Measurements from ENCODE around the gene AMD1. TPM values are rescaled to one million over a fixed set of nuclear protein-coding genes. Genes with fewer than 3 reads are reported as not detected.
A peak's percentile ranks its signal among the peaks of the same experiment; 100 is the strongest.

AMD1 gene
- total and polyA plus RNA-seq, 12 donors, result 34.2 to 101 (median 53.3) TPM

DNA sequence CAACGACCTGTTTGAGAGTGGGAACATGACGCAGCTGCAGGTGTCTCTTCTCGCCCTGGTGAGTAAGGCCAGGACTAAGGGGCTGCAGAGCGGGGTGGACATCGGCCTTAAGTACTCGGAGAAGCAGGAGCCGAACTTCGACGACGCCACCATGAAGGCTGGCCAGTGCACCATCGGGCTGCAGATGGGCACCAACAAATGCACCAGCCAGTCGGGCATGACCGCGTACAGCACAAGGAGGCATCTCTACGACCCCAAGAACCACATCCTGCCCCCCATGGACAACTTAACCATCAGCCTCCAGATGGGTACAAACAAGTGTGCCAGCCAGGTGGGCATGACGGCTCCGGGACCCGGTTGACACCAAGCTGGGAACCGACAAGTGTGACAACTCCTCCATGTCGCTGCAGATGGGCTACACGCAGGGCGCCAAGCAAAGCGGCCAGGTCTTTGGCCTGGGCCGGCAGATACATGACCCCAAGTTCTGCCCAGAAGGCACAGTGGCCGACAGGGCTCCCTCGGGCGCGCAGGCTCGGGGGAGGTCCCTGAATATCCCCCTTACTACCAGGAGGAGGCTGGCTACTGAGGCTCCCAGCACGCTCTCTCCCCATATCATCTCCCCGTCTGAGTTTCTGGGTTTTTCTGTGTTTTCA is 15.9 kb upstream of the AMD1 start:
- intact Hi-C loops (cut with DNase I), result no loop called here
- peak in 1 of 8 donors; percentile 38 for ATAC-seq

GRCh38 chr6:110859335-110859792 is 15.2 kb upstream of the AMD1 start:
- H3K4me3 ChIP-seq, result peak overlapping the region in 1 of 10 donors; percentile 36
- no peaks in the 10 kb centered on the region for H3K36me3 ChIP-seq
- ATAC-seq (peak in 3 of 8 donors; percentile 33 to 48 (median 44)), DNase-seq (peak in 1 of 2 donors; percentile 22)
- 84% methylated on average over 12 of the region's 12 CpGs for WGBS, 2 donors
- no peaks in the 10 kb centered on the region for H3K27me3 ChIP-seq
- H3K9me3 ChIP-seq, result no peaks in the 10 kb centered on the region
- peaks cover 0 to 6% (median 0%) of the 10 kb centered on the region in 9 donors for H3K4me1 ChIP-seq
- peak overlapping the region in 1 of 10 donors; percentile 86 for H3K27ac ChIP-seq
- TF ChIP-seq CTCF (IDR thresholded peaks at IDR 0.05), result no peak
- intact Hi-C loops (cut with DNase I), result no loop called here

More for the DNA sequence above, 15.9 kb upstream of the AMD1 start:
- DNase-seq, result no peak
- H3K36me3 ChIP-seq, result no peaks in the 10 kb centered on the region
- no peaks in the 10 kb centered on the region for H3K27me3 ChIP-seq
- H3K4me3 ChIP-seq, result peak overlapping the region in 1 of 10 donors; percentile 36
- peak overlapping the region in 1 of 10 donors; percentile 86 for H3K27ac ChIP-seq
- no peak for TF ChIP-seq CTCF (IDR thresholded peaks at IDR 0.05)
- H3K4me1 ChIP-seq, result peaks cover 0 to 6% (median 0%) of the 10 kb centered on the region in 9 donors
- 95 to 96% methylated on average over 31 of the region's 31 CpGs for WGBS, 2 donors
- no peaks in the 10 kb centered on the region for H3K9me3 ChIP-seq

DNA sequence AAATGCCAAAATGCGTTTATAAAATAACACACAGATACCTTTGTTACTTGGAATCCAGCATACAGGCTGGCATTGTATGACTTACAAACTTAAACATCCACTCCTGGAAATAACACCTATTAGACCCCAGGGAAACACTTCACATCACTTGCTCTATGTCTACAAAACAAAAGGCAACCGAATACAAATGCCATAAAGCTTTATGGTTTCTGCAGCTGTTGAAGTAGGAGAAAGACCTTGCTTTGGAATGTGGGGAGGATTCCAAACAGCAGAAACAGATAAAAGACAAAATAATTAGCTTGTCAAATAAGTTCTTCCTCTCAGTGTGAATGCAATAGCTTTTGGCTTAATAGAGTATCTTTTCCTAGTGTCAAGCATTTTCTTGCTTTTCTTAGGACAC is 9.8 kb upstream of the AMD1 start:
- Histone ChIP-seq H3K4me3 (no peak overlapping the region), H3K4me1 (peaks cover 0 to 21% (median 0%) of the 10 kb centered on the region in 9 donors), H3K27ac (no peak overlapping the region), H3K9me3 (no peaks in the 10 kb centered on the region), H3K27me3 (no peaks in the 10 kb centered on the region), H3K36me3 (no peaks in the 10 kb centered on the region)
- WGBS, 2 donors, result 43 to 62% methylated on average over 2 of the region's 2 CpGs
- TF ChIP-seq CTCF (IDR thresholded peaks at IDR 0.05), result no peak
- DNase-seq (no peak), ATAC-seq (no peak)
- intact Hi-C loops (cut with DNase I), result no loop called here

- intact Hi-C loops (cut with DNase I), result loop anchor here in 9 of 10 donors (1.0 to 10.0 kb wide), 15 partner anchors 53 to 340 kb away; partner anchors contain the start of genes CDK19 (in 7 of the 9), GTF3C6 (in 4 of the 9) and RPF2 (in 1 of the 9)
- DNase-seq (peak; percentile 27 to 47), ATAC-seq (peak; percentile 18 to 77 (median 36))
- Histone ChIP-seq H3K4me3 (peak overlapping the region; percentile 68 to 96 (median 91)), H3K9me3 (no peaks in the 10 kb centered on the region), H3K4me1 (peaks cover 0 to 49% (median 38%) of the 10 kb centered on the region in 9 donors), H3K27ac (peak overlapping the region; percentile 84 to 97 (median 95)), H3K36me3 (no peaks in the 10 kb centered on the region), H3K27me3 (no peaks in the 10 kb centered on the region)
- WGBS, 2 donors, result 0% methylated on average over 51 to 60 of the region's 60 CpGs
- TF ChIP-seq CTCF (IDR thresholded peaks at IDR 0.05), result no peak
Measured at GRCh38 chr6:110874880-110875547, 429 bp downstream of the AMD1 start.
